Transverse colon (tissue), 3 donors: ENCODE results near the gene CTNND2.

Experiments used
- CTCF ChIP-seq, 5 experiments: fragments of 200-600 bp in 3 of 5; fragments of 450-650 bp in 2 of 5; sonication (generic) in 3 of 5; IDR thresholded peaks; 1 replicate in 2 of 5; 2 replicates in 3 of 5; pipeline ENCODE4 v1.5.1; 2016 to 2017; ENCODE audit warnings: antibody characterized with exemption in 5 of 5, inconsistent platforms in 3 of 5, mild to moderate bottlenecking in 2 of 5, moderate library complexity in 1 of 5
- POLR2A ChIP-seq: fragments of 450-650 bp; IDR thresholded peaks from one replicate; pipeline ENCODE4 v1.6.1; 2016; ENCODE audit warnings: antibody characterized with exemption, mild to moderate bottlenecking, moderate library complexity

DNA sequence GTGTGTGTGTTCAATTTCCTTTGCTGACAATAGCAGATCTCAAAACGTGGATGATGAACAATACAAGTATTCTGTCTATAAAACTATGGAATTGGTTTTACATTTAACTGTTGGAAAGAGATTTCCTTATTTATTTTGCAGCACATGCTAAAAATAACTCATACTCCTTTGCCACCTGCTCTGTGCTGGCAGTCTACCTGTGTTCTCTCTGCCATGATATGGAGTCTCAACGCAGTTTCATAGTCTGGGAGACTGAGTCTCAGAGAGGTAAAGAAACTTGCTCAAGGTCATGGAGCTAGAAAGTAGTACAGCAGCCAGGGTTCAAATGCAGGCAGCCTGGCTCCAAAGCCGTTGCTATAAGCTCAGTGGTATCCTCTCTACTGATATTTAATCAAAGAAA, 677.2 kb downstream of the CTNND2 start:
- TF ChIP-seq CTCF (IDR thresholded peaks at IDR 0.05) (no peak), POLR2A (no peak)
